Measurements from ENCODE around the gene LYSMD1.

LYSMD1 gene

GRCh38 chr1:151171190-151171589 is 5.5 kb upstream of the LYSMD1 start:
- ChIA-PET POLR2A (interaction anchor here (0.6 to 2.3 kb wide), 4 partner anchors 16 to 115 kb away, joined by 3 to 14 read pairs (median 4); partner anchors contain the start of gene VPS72), CTCF (interaction anchor here (0.7 to 0.9 kb wide), 2 partner anchors 81 to 143 kb away, joined by 3 read pairs; no protein-coding TSS in a partner anchor)
- Histone ChIP-seq H3K27ac (ENCODE audit: extremely low read depth, low read depth, low read length) (no peak overlapping the region), H3K9me3 (ENCODE audit: control insufficient read depth, insufficient read depth, low read depth, low read length) (no peaks in the 10 kb centered on the region), H3K36me3 (ENCODE audit: control insufficient read depth in 2 of 2, insufficient read depth in 1 of 2, low read length in 2 of 2) (peaks cover 22 to 81% of the 10 kb centered on the region in 2 experiments), H3K4me1 (ENCODE audit: control insufficient read depth, insufficient read depth, low read length) (peaks cover 6% of the 10 kb centered on the region; the same call in 1 of the 2 replicates), H3K4me3 (ENCODE audit: low read depth, low read length) (no peak overlapping the region)
- TF ChIP-seq SETDB1 (IDR thresholded peaks at IDR 0.05; ENCODE audit: insufficient read length, low read length), result no peak
- TF ChIP-seq ZNF677 (tag by site-specific recombination; IDR thresholded peaks at IDR 0.05), result no peak
- TF ChIP-seq ZNF530 (tag by site-specific recombination; IDR thresholded peaks at IDR 0.05; ENCODE audit: low read depth), result no peak
- TF ChIP-seq SCRT2 (tag by site-specific recombination; IDR thresholded peaks at IDR 0.05), result peak; percentile 96
- TF ChIP-seq ZNF2 (tag by site-specific recombination; IDR thresholded peaks at IDR 0.05), result no peak
- no peak for TF ChIP-seq ZNF423 (tag by site-specific recombination; IDR thresholded peaks at IDR 0.05)
- TF ChIP-seq YY1 (tag by site-specific recombination; IDR thresholded peaks at IDR 0.05), result no peak
- TF ChIP-seq ZNF670 (tag by site-specific recombination; IDR thresholded peaks at IDR 0.05; ENCODE audit: low read depth), result no peak
- TF ChIP-seq ZNF26 (tag by site-specific recombination; IDR thresholded peaks at IDR 0.05), result no peak
- TF ChIP-seq ZNF521 (tag by site-specific recombination; IDR thresholded peaks at IDR 0.05), result no peak
- peak; percentile 87 for TF ChIP-seq SCRT1 (tag by site-specific recombination; IDR thresholded peaks at IDR 0.05; ENCODE audit: borderline replicate concordance)

- POLR2A ChIA-PET, result interaction anchor here (1.0 to 3.3 kb wide), 4 partner anchors 7 to 114 kb away, joined by 3 to 23 read pairs (median 3); partner anchors contain the start of genes VPS72 and ZNF687
- CTCF ChIA-PET, result interaction anchor here (0.9 to 1.8 kb wide), 2 partner anchors 9 to 95 kb away, joined by 3 to 5 read pairs; partner anchors contain the start of gene TMOD4
- Histone ChIP-seq H3K27ac (ENCODE audit: extremely low read depth, low read depth, low read length) (no peak overlapping the region), H3K4me3 (ENCODE audit: low read depth, low read length) (peak overlapping the region; percentile 82; the same call in 1 of the 2 replicates), H3K9me3 (ENCODE audit: control insufficient read depth, insufficient read depth, low read depth, low read length) (no peaks in the 10 kb centered on the region), H3K4me1 (ENCODE audit: control insufficient read depth, insufficient read depth, low read length) (peaks cover 6% of the 10 kb centered on the region; the same call in 1 of the 2 replicates), H3K36me3 (ENCODE audit: control insufficient read depth in 2 of 2, insufficient read depth in 1 of 2, low read length in 2 of 2) (peaks cover 16 to 53% of the 10 kb centered on the region in 2 experiments)
- TF ChIP-seq ZNF777 (tag by site-specific recombination; IDR thresholded peaks at IDR 0.05; ENCODE audit: borderline replicate concordance) (no peak), ELK4 (IDR thresholded peaks at IDR 0.05; ENCODE audit: borderline replicate concordance, low read depth, low read length) (no peak), ZNF621 (tag by site-specific recombination; IDR thresholded peaks at IDR 0.05) (no peak), ZNF398 (tag by site-specific recombination; IDR thresholded peaks at IDR 0.05) (no peak), ZNF571 (tag by site-specific recombination; IDR thresholded peaks at IDR 0.05) (no peak), ZFP3 (tag by site-specific recombination; IDR thresholded peaks at IDR 0.05; ENCODE audit: low read depth) (no peak), ZNF362 (tag by site-specific recombination; IDR thresholded peaks at IDR 0.05) (no peak), MZF1 (tag by site-specific recombination; IDR thresholded peaks at IDR 0.05; ENCODE audit: borderline replicate concordance) (no peak), ZNF776 (tag by site-specific recombination; IDR thresholded peaks at IDR 0.05; ENCODE audit: borderline replicate concordance) (no peak), TCF7L2 (IDR thresholded peaks at IDR 0.05; ENCODE audit: borderline replicate concordance, low read depth, low read length) (no peak)
Measured at GRCh38 chr1:151167116-151167515, 1.4 kb upstream of the LYSMD1 start.
